HepG2 (cell line): ENCODE measurements around the gene FADD. TPM values are rescaled to one million over a fixed set of nuclear protein-coding genes. Genes with fewer than 3 reads are reported as not detected.
A peak's percentile ranks its signal among the peaks of the same experiment; 100 is the strongest.
"Not testable (repeated sequence)": the region's sequence is repeated elsewhere in the genome, so short reads cannot be mapped to it uniquely, and the experiment has no call there.

Experiments
- ATAC-seq: fragments of 200-7000 bp; cut with Tn5 transposase; 3 replicates; pipeline ENCODE4 v1.9.1; 2020; ENCODE audit warnings: mild to moderate bottlenecking, moderate library complexity
- BruUV-seq: library from RNA; stranded (reverse); fragments of 400-500 nt; replicated peaks from 2 replicates; lab custom pipeline; 2021; lab: Mats Ljungman, UMichigan
- CTCF ChIA-PET: fragments of 300-600 bp; formaldehyde crosslinking; extraction: SDS; loops from one replicate; lab custom pipeline; 2021; ENCODE audit warnings: low total read pairs, inconsistent platforms, low intra/inter-chr PET ratio; lab: Yijun Ruan, JAX
- POLR2A ChIA-PET: fragments of 350-600 bp; sonication (Branson Sonifier 250); formaldehyde crosslinking; loops from one replicate; lab custom pipeline; 2020; ENCODE audit warnings: antibody characterized with exemption, inconsistent platforms; lab: Yijun Ruan, JAX
- DNase-seq: peaks from one replicate; pipeline ENCODE4 v3.0.0-alpha.2; 2015; ENCODE audit warnings: low spot score
- FAIRE-seq: peaks from 3 replicates; lab custom pipeline; 2011; peaks lifted over from hg19 to GRCh38; lab: Jason Lieb, UNC
- H2AFZ ChIP-seq: one replicate; pipeline ENCODE4 v1.6.1; 2011; ENCODE audit warnings: low read length, inconsistent platforms
- H3K27ac ChIP-seq: fragments of 300-600 bp; 3 replicates; pipeline ENCODE4 v1.8.0; 2011; ENCODE audit warnings: mixed run types, mild to moderate bottlenecking, mixed read lengths, low read length, inconsistent platforms; ENCODE audit not compliant: insufficient read depth; ENCODE audit errors: extremely low read length
- H3K27me3 ChIP-seq, 2 experiments: fragments of 200-600 bp in 1 of 2; 2 replicates in 1 of 2; 3 replicates in 1 of 2; pipeline versions ENCODE4 v1.6.0 to v1.8.0; 2011; ENCODE audit warnings: low read length in 2 of 2, mild to moderate bottlenecking in 2 of 2, moderate library complexity in 2 of 2, inconsistent platforms in 1 of 2; ENCODE audit not compliant: insufficient read depth in 2 of 2, control insufficient read depth in 1 of 2
- H3K36me3 ChIP-seq, 2 experiments: fragments of 200-600 bp in 1 of 2; replicated peaks in 1 of 2; 2 replicates in 1 of 2; 3 replicates in 1 of 2; pipeline versions ENCODE4 v1.5.1 to v1.8.0; 2011; ENCODE audit warnings: low read length in 2 of 2, inconsistent platforms in 1 of 2; ENCODE audit not compliant: insufficient read depth in 2 of 2, control insufficient read depth in 1 of 2
- H3K4me1 ChIP-seq: 2 replicates; pipeline ENCODE4 v1.5.1; 2012; ENCODE audit warnings: low read length, inconsistent platforms; ENCODE audit not compliant: insufficient read depth
- H3K4me2 ChIP-seq: 2 replicates; pipeline ENCODE4 v1.6.0; 2011; ENCODE audit warnings: low read depth, low read length, inconsistent platforms
- H3K4me3 ChIP-seq, 3 experiments: fragments of 200-600 bp in 1 of 3; sonication (generic), shearing (Covaris generic) in 1 of 3; replicated peaks in 1 of 3; 2 replicates each; pipeline ENCODE4 v1.5.1; 2011 to 2016; ENCODE audit warnings: low read length in 3 of 3, inconsistent platforms in 2 of 3, low read depth in 2 of 3, mild to moderate bottlenecking in 2 of 3, control low read depth in 1 of 3, mixed read lengths in 1 of 3; ENCODE audit not compliant: insufficient read depth in 1 of 3
- H3K79me2 ChIP-seq: one replicate; pipeline ENCODE4 v1.6.1; 2011; ENCODE audit warnings: low read length, inconsistent platforms; ENCODE audit not compliant: insufficient read depth
- H3K9ac ChIP-seq: 2 replicates; pipeline ENCODE4 v1.6.0; 2011; ENCODE audit warnings: mild to moderate bottlenecking, low read depth, low read length, inconsistent platforms; ENCODE audit not compliant: insufficient read depth
- H3K9me3 ChIP-seq: 2 replicates; pipeline ENCODE4 v1.5.1; 2012; ENCODE audit warnings: mild to moderate bottlenecking, low read length
- H4K20me1 ChIP-seq: 2 replicates; pipeline ENCODE4 v1.6.0; 2011; ENCODE audit warnings: inconsistent platforms, mild to moderate bottlenecking, low read length, moderate library complexity; ENCODE audit not compliant: insufficient read depth
- CREB1 ChIP-seq, 2 experiments: fragments of 450-650 bp in 1 of 2; IDR thresholded peaks; 2 replicates each; pipeline ENCODE4 v1.6.1; 2016 to 2017; ENCODE audit warnings: control low read depth in 1 of 2, mild to moderate bottlenecking in 1 of 2, missing compliant biosample characterization in 1 of 2, missing genetic modification characterization in 1 of 2
- THYN1 ChIP-seq: sonication (generic); formaldehyde crosslinking; IDR thresholded peaks from 2 replicates; pipeline ENCODE4 v1.8.1; 2023; ENCODE audit warnings: low read depth, mild to moderate bottlenecking, moderate library complexity, missing genetic modification reagents, borderline replicate concordance
- ZNF121 ChIP-seq: sonication (generic); formaldehyde crosslinking; IDR thresholded peaks from 2 replicates; pipeline ENCODE4 v1.5.0; 2020; ENCODE audit warnings: mild to moderate bottlenecking, missing genetic modification reagents
- ZNF253 ChIP-seq: sonication (generic); formaldehyde crosslinking; IDR thresholded peaks from 2 replicates; pipeline ENCODE4 v1.8.0; 2022; ENCODE audit warnings: mild to moderate bottlenecking, missing genetic modification reagents, borderline replicate concordance
- WGBS: methylation state at CpG from one replicate; pipeline ENCODE4 v1.1.6; 2017; ENCODE audit warnings: low lambda C conversion rate; 5-methylcytosine and 5-hydroxymethylcytosine counted together
- in situ Hi-C: cut with HindIII; loops from 2 replicates; pipeline ENCODE4 v1.10.0; 2017; ENCODE audit warnings: low pct_unique_long_range_greater_than_20kb; ENCODE audit not compliant: extremely low pct_ligation_motif_present
- intact Hi-C: fragments of 100-400 bp; cut with micrococcal nuclease; formaldehyde crosslinking; loops from one replicate; pipeline ENCODE4 v1.10.0; 2022; ENCODE audit not compliant: unreplicated experiment
- polyA plus RNA-seq, 8 experiments: library from polyadenylated mRNA; depleted of rRNA in 3 of 8; stranded (reverse) in 7 of 8; unstranded in 1 of 8; fragments of >200 nt; fragmentation: Illumina TruSeq in 4 of 8; extraction: Trizol in 4 of 8; gene quantifications; 2 replicates each; pipeline versions ENCODE4 v1.2.1 to v1.2.3, GENCODE V29; 2011 to 2016; ENCODE audit warnings: low read depth in 4 of 8, missing spikeins in 1 of 8, mixed read lengths in 1 of 8; ENCODE audit not compliant: insufficient read depth in 1 of 8
- total RNA-seq, 5 experiments: library from RNA; depleted of rRNA; stranded (reverse); fragments of >200 nt; fragmentation: Illumina TruSeq; extraction: Trizol; gene quantifications; 2 replicates each; pipeline ENCODE4 v1.2.3, GENCODE V29; 2016; ENCODE audit warnings: low read depth in 1 of 5

Gene FADD
- total and polyA plus RNA-seq, 2 of the 13 experiments (the other 11 are each of a cell fraction or from before 2014, with no cell fraction given) = 14.2 to 22.2 TPM

GRCh38 chr11:70200212-70200844 lies 2.8 kb upstream of the FADD start:
- Histone ChIP-seq H3K4me1 (peaks cover 17% of the 10 kb centered on the region), H3K79me2 (peaks cover 20% of the 10 kb centered on the region), H2AFZ (no peak overlapping the region), H3K9me3 (peaks cover 11% of the 10 kb centered on the region), H3K4me2 (no peak overlapping the region), H3K9ac (no peak overlapping the region), H3K4me3 (no peak overlapping the region), H3K36me3 (peaks cover 2 to 5% of the 10 kb centered on the region in 2 experiments; a peak in 3 of 5 replicates), H4K20me1 (peaks cover 14% of the 10 kb centered on the region; the same call in 1 of the 2 replicates), H3K27me3 (no peaks in the 10 kb centered on the region; a peak in 1 of 5 replicates), H3K27ac (no peak overlapping the region)
- in situ Hi-C loops = no loop called here
- POLR2A ChIA-PET = interaction anchor here (0.7 kb wide), 1 partner anchor 25 kb away, joined by 4 read pairs; no protein-coding TSS in a partner anchor
- no TSS peak for BruUV-seq
- TF ChIP-seq ZNF253 (CRISPR knock-in tag) (peak; percentile 81; the same call in 1 of the 2 replicates), CREB1 (IDR thresholded peaks at IDR 0.05) (no peak), CREB1 (CRISPR knock-in tag; IDR thresholded peaks at IDR 0.05) (no peak), THYN1 (CRISPR knock-in tag) (no peak), ZNF121 (CRISPR knock-in tag) (peak; percentile 55; the same call in 1 of the 2 replicates)
- FAIRE-seq = no peak
- ATAC-seq = no peak
- 61% methylated on average over 9 of the region's 10 CpGs for WGBS
- CTCF ChIA-PET = no interaction called here
- intact Hi-C loops = loop anchor here (10.0 kb wide), 1 partner anchor 74 kb away; the partner anchor contains the start of gene PPFIA1
- peak; percentile 25 for DNase-seq

GRCh38 chr11:70201047-70201446 lies 2.0 kb upstream of the FADD start:
- DNase-seq, BruUV-seq, H3K27ac ChIP-seq, in situ Hi-C loops, H3K9ac ChIP-seq, H3K27me3 ChIP-seq, H3K4me2 ChIP-seq, H3K4me3 ChIP-seq, H2AFZ ChIP-seq, ATAC-seq, POLR2A ChIA-PET, CTCF ChIA-PET, FAIRE-seq: not testable (repeated sequence)
- peaks cover 15% of the 10 kb centered on the region; the same call in 1 of the 2 replicates for H4K20me1 ChIP-seq
- intact Hi-C loops = loop anchor here (10.0 kb wide), 1 partner anchor 74 kb away; the partner anchor contains the start of gene PPFIA1
- peaks cover 19% of the 10 kb centered on the region for H3K4me1 ChIP-seq
- peaks cover 11% of the 10 kb centered on the region for H3K9me3 ChIP-seq
- peaks cover 2 to 10% of the 10 kb centered on the region in 2 experiments; a peak in 3 of 5 replicates for H3K36me3 ChIP-seq
- H3K79me2 ChIP-seq = peaks cover 20% of the 10 kb centered on the region
- 98% methylated on average over 3 of the region's 3 CpGs for WGBS
